Activated CD8-positive, alpha-beta memory T cell treated with anti-CD3 and anti-CD28 coated beads, Interleukin-2, amount 10 ng/mL, durations not matched to agents 7 days and 5 days (primary cell): ENCODE measurements around the gene PITX3. TPM values are rescaled to one million over a fixed set of nuclear protein-coding genes. Genes with fewer than 3 reads are reported as not detected.
A peak's percentile ranks its signal among the peaks of the same experiment; 100 is the strongest.

ENCODE experiments used
- ATAC-seq: fragments of 150-1000 bp; cut with Tn5 transposase; one replicate; pipeline ENCODE4 v1.10.0; 2021; ENCODE audit warnings: moderate library complexity
- CTCF ChIA-PET: fragments of 350-600 bp; sonication (Branson Sonifier 250); formaldehyde crosslinking; loops from one replicate; lab custom pipeline; 2021; ENCODE audit warnings: antibody characterized with exemption; lab: Charles Lee
- DNase-seq: peaks from one replicate; pipeline ENCODE4 v3.0.0-alpha.2; 2020
- H3K27ac Mint-ChIP-seq: one replicate; pipeline ENCODE4 v1.8.0; 2021; ENCODE audit warnings: mild to moderate bottlenecking, mixed read lengths
- H3K27me3 Mint-ChIP-seq: one replicate; pipeline ENCODE4 v1.8.0; 2021; ENCODE audit warnings: mixed read lengths
- H3K36me3 Mint-ChIP-seq: one replicate; pipeline ENCODE4 v1.8.0; 2021; ENCODE audit warnings: mild to moderate bottlenecking, mixed read lengths
- H3K4me1 Mint-ChIP-seq: one replicate; pipeline ENCODE4 v1.8.0; 2021; ENCODE audit warnings: mixed read lengths
- H3K4me3 Mint-ChIP-seq: one replicate; pipeline ENCODE4 v1.8.0; 2021; ENCODE audit warnings: mild to moderate bottlenecking, moderate library complexity, mixed read lengths
- H3K9me3 Mint-ChIP-seq: one replicate; pipeline ENCODE4 v1.8.0; 2022; ENCODE audit warnings: low read depth, mixed read lengths
- total RNA-seq, 2 experiments: library from RNA; stranded (reverse); gene quantifications; one replicate each; pipeline ENCODE4 v1.2.3, GENCODE V29; 2021

PITX3 gene
- not detected for total RNA-seq

DNA sequence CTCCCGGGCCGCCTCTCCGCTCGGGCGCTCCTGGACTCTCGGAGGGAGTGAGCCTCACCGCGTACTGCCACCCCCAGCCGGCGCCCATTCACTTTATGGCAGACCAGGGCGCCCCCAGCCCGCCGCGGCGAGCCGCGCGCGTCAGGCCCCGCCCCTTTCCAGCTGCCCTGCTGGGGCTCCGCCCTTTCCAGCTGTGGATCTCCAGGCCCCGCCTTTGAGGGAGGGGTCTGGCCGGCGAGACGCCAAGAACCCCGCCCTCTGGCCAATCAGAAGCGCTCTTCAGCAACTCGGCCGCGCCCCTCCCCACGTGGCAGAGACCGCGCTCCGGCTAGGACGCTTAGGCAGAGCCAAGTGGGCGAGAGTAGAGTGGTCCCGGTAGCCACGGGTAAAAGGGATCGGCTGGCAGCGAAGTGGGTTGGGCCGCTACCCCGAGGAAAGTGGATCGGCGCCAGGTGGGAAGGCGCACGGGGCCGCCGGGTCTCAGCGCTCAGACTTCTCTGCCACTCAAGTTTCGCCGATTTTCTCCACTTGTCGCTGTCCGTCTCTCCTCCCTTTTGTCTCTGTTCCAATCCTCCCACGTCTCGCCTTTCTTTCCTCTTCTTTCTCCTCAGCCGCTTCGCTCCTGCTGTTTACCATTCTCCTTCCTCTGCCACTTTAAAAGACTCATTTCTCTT, at the start of gene PITX3:
Gene PITX3, minus strand, starts transcription at position 69 of the 674 bp plus-strand sequence. CDS start 9,432 bp downstream, outside the sequence.
- CTCF ChIA-PET = interaction anchor here (1.0 to 19.2 kb wide), 6 partner anchors 13 to 154 kb away, joined by 3 to 824 read pairs (median 4); partner anchors contain the start of genes ELOVL3 and NFKB2
- peak; percentile 68 for ATAC-seq
- Mint-ChIP-seq H3K36me3 (peaks cover 1% of the 10 kb centered on the region), H3K4me1 (peaks cover 27% of the 10 kb centered on the region), H3K4me3 (peak within 1 kb of the TSS; percentile 71), H3K27me3 (peaks cover 45% of the 10 kb centered on the region), H3K9me3 (no peaks in the 10 kb centered on the region), H3K27ac (no peak within 1 kb of the TSS)
- DNase-seq = peak; percentile 95

DNA sequence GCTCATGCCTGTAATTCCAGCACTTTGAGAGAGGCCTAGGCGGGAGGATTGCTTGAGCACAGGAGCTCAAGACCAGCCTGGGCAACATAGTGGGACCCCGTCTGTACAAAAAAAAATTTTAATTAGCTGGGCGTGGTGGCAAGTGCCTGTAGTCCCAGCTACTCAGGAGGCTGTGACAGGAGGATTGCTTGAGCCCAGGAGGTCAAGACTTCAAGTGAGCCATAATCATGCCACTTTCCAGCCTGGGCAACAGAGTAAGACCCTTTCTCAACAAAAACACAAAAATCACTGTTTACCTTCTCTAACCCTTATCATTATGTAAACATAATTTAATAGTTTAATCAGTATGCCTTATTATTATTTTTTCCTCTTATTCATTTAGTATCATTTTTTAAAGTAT, 48.5 kb upstream of the PITX3 start:
- peaks cover 8% of the 10 kb centered on the region for H3K36me3 Mint-ChIP-seq
- ATAC-seq (no peak), DNase-seq (no peak)
- no peaks in the 10 kb centered on the region for H3K9me3 Mint-ChIP-seq
- no peak overlapping the region for H3K27ac Mint-ChIP-seq
- no peaks in the 10 kb centered on the region for H3K27me3 Mint-ChIP-seq
- peaks cover 26% of the 10 kb centered on the region for H3K4me1 Mint-ChIP-seq
- CTCF ChIA-PET = no interaction called here
- no peak overlapping the region for H3K4me3 Mint-ChIP-seq

DNA sequence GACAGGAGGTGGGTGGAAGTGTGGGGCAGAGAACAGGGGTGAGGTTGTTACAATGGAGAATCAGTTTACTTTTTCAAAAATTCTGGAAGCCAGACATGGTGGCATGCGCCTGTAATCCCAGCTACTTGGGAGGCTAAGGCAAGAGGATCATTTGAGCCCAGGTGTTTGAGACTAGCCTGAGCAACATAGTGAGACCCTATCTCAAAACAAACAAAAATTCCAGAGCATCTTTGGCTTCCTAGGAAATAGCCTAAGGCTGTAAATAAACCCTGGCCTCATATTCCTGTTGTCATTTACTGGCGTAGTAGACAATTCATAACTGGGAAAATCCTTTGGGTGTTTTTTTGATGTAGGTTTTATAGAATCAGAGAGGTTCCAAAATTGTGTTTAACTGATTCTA, 48.0 kb upstream of the PITX3 start:
- CTCF ChIA-PET = interaction anchor here (0.6 to 0.7 kb wide), 4 partner anchors 26 to 810 kb away, joined by 3 to 4 read pairs (median 3); no protein-coding TSS in a partner anchor
- Mint-ChIP-seq H3K9me3 (no peaks in the 10 kb centered on the region), H3K4me1 (peaks cover 31% of the 10 kb centered on the region), H3K36me3 (peaks cover 8% of the 10 kb centered on the region), H3K27ac (no peak overlapping the region), H3K4me3 (no peak overlapping the region), H3K27me3 (no peaks in the 10 kb centered on the region)
- ATAC-seq (no peak), DNase-seq (no peak)

DNA sequence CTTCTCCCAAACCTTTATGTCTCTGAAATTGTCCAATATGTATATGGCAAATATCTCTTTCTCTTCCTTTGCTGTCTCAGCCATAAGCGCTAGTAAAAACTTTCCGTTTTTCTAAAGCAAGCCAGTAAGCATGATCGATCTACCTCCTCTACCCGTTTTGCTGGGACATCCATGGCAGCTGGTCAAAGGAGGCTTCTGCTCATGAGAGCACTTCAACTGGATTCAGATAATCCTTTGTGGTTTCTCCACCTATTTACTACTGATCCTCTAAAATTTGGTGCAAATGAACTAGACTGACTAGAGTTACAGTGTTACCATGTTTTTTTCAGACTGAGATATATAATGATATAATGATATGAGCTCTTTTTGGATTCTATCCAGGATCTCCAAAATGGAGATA, 46.7 kb upstream of the PITX3 start:
- H3K4me1 Mint-ChIP-seq = peaks cover 45% of the 10 kb centered on the region
- CTCF ChIA-PET = no interaction called here
- H3K4me3 Mint-ChIP-seq = no peak overlapping the region
- ATAC-seq (no peak), DNase-seq (no peak)
- H3K27me3 Mint-ChIP-seq = no peaks in the 10 kb centered on the region
- H3K36me3 Mint-ChIP-seq = peaks cover 8% of the 10 kb centered on the region
- no peak overlapping the region for H3K27ac Mint-ChIP-seq
- H3K9me3 Mint-ChIP-seq = no peaks in the 10 kb centered on the region

- H3K27ac Mint-ChIP-seq = no peak overlapping the region
- CTCF ChIA-PET = interaction anchor here (0.8 to 1.3 kb wide), 3 partner anchors 11 to 71 kb away, joined by 3 read pairs; partner anchors contain the start of gene GBF1
- H3K27me3 Mint-ChIP-seq = no peaks in the 10 kb centered on the region
- H3K4me3 Mint-ChIP-seq = no peak overlapping the region
- DNase-seq (no peak), ATAC-seq (peak; percentile 16)
- H3K4me1 Mint-ChIP-seq = peaks cover 49% of the 10 kb centered on the region
- peaks cover 8% of the 10 kb centered on the region for H3K36me3 Mint-ChIP-seq
- no peaks in the 10 kb centered on the region for H3K9me3 Mint-ChIP-seq
Observed at GRCh38 chr10:102287538-102287937, 46.2 kb upstream of the PITX3 start.

DNA sequence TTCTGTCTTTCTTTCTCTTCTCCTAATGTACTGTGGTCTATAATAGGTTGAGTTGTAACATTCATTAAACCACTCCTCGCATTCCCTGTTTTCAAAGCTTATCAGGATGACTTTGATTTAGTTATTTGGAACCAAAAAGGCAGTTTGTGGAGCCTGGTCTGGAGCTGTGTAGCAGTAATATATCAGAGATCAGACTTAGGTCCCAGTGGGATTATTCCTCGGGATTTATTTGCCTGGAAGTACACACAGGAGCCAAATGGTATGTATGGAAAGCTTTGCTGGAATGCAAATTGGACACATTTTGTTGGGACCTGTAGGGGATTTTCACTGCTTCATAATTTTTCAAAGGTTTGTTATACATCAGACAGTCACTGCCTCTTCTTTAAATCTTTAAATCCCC, 44.9 kb upstream of the PITX3 start:
- H3K4me3 Mint-ChIP-seq = no peak overlapping the region
- peaks cover 8% of the 10 kb centered on the region for H3K36me3 Mint-ChIP-seq
- H3K27me3 Mint-ChIP-seq = no peaks in the 10 kb centered on the region
- ATAC-seq (no peak), DNase-seq (no peak)
- CTCF ChIA-PET = interaction anchor here (0.7 to 4.9 kb wide), 4 partner anchors 12 to 599 kb away, joined by 3 to 30 read pairs (median 4); no protein-coding TSS in a partner anchor
- H3K9me3 Mint-ChIP-seq = no peaks in the 10 kb centered on the region
- H3K4me1 Mint-ChIP-seq = peaks cover 53% of the 10 kb centered on the region
- H3K27ac Mint-ChIP-seq = no peak overlapping the region

DNA sequence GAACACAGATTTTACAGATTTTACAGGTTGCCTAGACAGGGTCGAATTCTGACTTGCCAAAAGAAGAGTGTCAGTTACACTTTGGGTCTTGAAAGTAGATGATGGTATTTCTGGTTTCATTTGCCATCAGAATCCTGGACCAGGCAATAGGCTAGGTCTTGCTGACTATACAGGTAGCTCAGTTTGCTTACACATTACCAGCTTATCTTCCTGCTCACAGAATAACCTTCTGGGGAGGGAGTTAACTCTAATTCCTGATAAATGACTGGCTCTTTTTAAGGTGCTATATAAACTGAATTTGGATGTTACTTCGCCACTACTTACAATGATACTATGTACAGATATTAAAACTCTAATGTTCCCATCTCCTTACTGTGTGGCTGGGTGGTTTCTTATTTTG, 43.8 kb upstream of the PITX3 start:
- Mint-ChIP-seq H3K36me3 (peaks cover 8% of the 10 kb centered on the region), H3K4me1 (peaks cover 63% of the 10 kb centered on the region), H3K27ac (no peak overlapping the region), H3K9me3 (no peaks in the 10 kb centered on the region), H3K4me3 (no peak overlapping the region), H3K27me3 (no peaks in the 10 kb centered on the region)
- no peak for ATAC-seq
- CTCF ChIA-PET = interaction anchor here (1.2 to 4.9 kb wide), 4 partner anchors 15 to 99 kb away, joined by 3 to 30 read pairs (median 6); no protein-coding TSS in a partner anchor
- DNase-seq = no peak

- CTCF ChIA-PET = interaction anchor here (0.6 to 4.9 kb wide), 5 partner anchors 10 to 100 kb away, joined by 3 to 30 read pairs (median 4); no protein-coding TSS in a partner anchor
- Mint-ChIP-seq H3K27ac (peak overlapping the region; percentile 75), H3K4me1 (peaks cover 68% of the 10 kb centered on the region), H3K4me3 (no peak overlapping the region), H3K36me3 (peaks cover 8% of the 10 kb centered on the region), H3K9me3 (no peaks in the 10 kb centered on the region), H3K27me3 (no peaks in the 10 kb centered on the region)
- DNase-seq (no peak), ATAC-seq (no peak)
Observed at GRCh38 chr10:102284531-102284930, 43.2 kb upstream of the PITX3 start.

DNA sequence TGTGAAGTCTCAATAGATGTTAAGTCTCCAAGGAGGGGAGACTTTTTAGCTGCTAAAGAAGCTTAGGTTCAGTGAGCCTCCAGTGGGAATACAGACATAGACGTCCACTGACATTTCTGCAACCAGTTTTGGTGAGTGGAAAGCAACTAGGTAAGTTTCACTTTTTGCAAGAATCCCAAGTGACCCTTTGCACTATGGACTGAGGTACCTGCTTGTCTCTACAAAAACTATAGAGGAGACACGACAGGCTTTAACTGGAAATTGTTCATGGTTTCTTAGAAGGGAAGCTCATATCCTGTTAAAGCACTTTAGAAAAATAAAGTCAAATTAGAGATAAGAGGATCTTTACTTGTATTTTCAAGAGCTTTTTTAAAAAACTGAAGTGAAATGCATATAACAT, 42.6 kb upstream of the PITX3 start:
- CTCF ChIA-PET = interaction anchor here (0.6 to 4.9 kb wide), 8 partner anchors 9 to 100 kb away, joined by 3 to 30 read pairs (median 4); partner anchors contain the start of gene PITX3
- peak; percentile 45 for ATAC-seq
- Mint-ChIP-seq H3K9me3 (no peaks in the 10 kb centered on the region), H3K36me3 (peaks cover 9% of the 10 kb centered on the region), H3K4me3 (peak overlapping the region; percentile 3), H3K27me3 (no peaks in the 10 kb centered on the region), H3K27ac (peak overlapping the region; percentile 75), H3K4me1 (peaks cover 69% of the 10 kb centered on the region)
- DNase-seq = no peak

DNA sequence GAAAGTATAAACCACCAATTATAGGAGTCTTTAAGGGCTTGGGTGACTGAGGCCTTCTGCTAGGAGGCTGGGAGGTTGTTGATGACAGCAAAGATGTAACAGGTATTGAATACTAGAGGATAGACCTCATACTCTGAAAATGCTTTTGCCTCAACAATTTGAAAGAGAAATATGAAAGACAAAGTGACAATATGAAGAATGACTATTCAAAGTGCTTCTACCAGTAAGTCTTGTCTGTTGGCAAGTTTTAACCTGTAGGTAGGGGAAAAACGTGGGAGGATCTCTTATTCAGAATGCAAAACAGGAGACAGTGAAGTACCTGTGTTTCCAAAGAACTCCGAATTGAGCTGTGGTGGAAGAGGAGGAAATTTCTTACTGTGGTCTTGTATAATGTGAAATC, 42.2 kb upstream of the PITX3 start:
- CTCF ChIA-PET = interaction anchor here (0.8 to 4.9 kb wide), 5 partner anchors 15 to 68 kb away, joined by 3 to 30 read pairs (median 4); partner anchors contain the start of gene PITX3
- Mint-ChIP-seq H3K4me1 (peaks cover 68% of the 10 kb centered on the region), H3K4me3 (peak overlapping the region; percentile 3), H3K9me3 (no peaks in the 10 kb centered on the region), H3K27me3 (no peaks in the 10 kb centered on the region), H3K27ac (peak overlapping the region; percentile 75), H3K36me3 (peaks cover 12% of the 10 kb centered on the region)
- ATAC-seq (peak; percentile 22), DNase-seq (no peak)

GRCh38 chr10:102281102-102281487, 39.8 kb upstream of the PITX3 start:
- H3K27me3 Mint-ChIP-seq = no peaks in the 10 kb centered on the region
- CTCF ChIA-PET = no interaction called here
- no peak for ATAC-seq
- H3K36me3 Mint-ChIP-seq = peaks cover 7% of the 10 kb centered on the region
- H3K9me3 Mint-ChIP-seq = no peaks in the 10 kb centered on the region
- H3K27ac Mint-ChIP-seq = no peak overlapping the region
- no peak overlapping the region for H3K4me3 Mint-ChIP-seq
- no peak for DNase-seq
- peaks cover 52% of the 10 kb centered on the region for H3K4me1 Mint-ChIP-seq

GRCh38 chr10:102280397-102281101, 39.2 kb upstream of the PITX3 start:
- no peaks in the 10 kb centered on the region for H3K9me3 Mint-ChIP-seq
- H3K27me3 Mint-ChIP-seq = no peaks in the 10 kb centered on the region
- peaks cover 6% of the 10 kb centered on the region for H3K36me3 Mint-ChIP-seq
- ATAC-seq = peak; percentile 12
- DNase-seq = no peak
- CTCF ChIA-PET = interaction anchor here (0.7 kb wide), 1 partner anchor 1511 kb away, joined by 3 read pairs; no protein-coding TSS in a partner anchor
- no peak overlapping the region for H3K27ac Mint-ChIP-seq
- peaks cover 50% of the 10 kb centered on the region for H3K4me1 Mint-ChIP-seq
- no peak overlapping the region for H3K4me3 Mint-ChIP-seq

DNA sequence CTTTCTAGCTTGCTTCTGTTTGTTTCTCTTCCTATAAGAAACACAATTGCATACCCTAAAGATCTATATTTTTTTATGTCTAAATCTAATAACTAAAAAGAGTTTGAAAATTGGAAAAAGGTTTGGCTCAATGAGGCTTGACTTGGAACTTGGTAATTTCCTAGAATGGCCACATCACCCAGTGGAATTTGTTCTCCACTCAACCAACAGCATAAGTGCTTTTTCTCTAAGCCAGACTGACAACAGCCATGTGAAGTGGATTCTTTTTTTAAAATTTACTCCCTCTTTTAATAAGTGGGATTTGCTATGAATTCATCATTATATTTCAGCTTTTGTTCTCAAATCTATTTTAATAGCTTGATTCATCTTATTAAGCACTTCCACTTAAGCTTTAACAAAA, 37.8 kb upstream of the PITX3 start:
- H3K27me3 Mint-ChIP-seq = no peaks in the 10 kb centered on the region
- CTCF ChIA-PET = interaction anchor here (0.7 to 1.1 kb wide), 2 partner anchors 21 to 73 kb away, joined by 3 to 5 read pairs; no protein-coding TSS in a partner anchor
- no peaks in the 10 kb centered on the region for H3K9me3 Mint-ChIP-seq
- no peak overlapping the region for H3K4me3 Mint-ChIP-seq
- no peak overlapping the region for H3K27ac Mint-ChIP-seq
- ATAC-seq (no peak), DNase-seq (no peak)
- peaks cover 4% of the 10 kb centered on the region for H3K36me3 Mint-ChIP-seq
- peaks cover 36% of the 10 kb centered on the region for H3K4me1 Mint-ChIP-seq
